GM12865 (cell line): ENCODE measurements around the gene MRPL50.

ENCODE experiments used
- DNase-seq: peaks from one replicate; pipeline ENCODE4 v3.0.0; 2010; ENCODE audit warnings: low read depth
- H3K4me3 ChIP-seq: 2 replicates; pipeline ENCODE4 v1.5.1; 2011; ENCODE audit warnings: mild to moderate bottlenecking, low read depth, low read length, control low read depth
- TF ChIP-seq, protein P1 (sequence below): IDR thresholded peaks from 2 replicates; pipeline ENCODE4 v1.5.1; 2011; ENCODE audit warnings: low read length, control low read depth, low read depth, inconsistent platforms; ENCODE audit not compliant: insufficient read depth; ENCODE audit errors: missing control alignments

Gene MRPL50

DNA sequence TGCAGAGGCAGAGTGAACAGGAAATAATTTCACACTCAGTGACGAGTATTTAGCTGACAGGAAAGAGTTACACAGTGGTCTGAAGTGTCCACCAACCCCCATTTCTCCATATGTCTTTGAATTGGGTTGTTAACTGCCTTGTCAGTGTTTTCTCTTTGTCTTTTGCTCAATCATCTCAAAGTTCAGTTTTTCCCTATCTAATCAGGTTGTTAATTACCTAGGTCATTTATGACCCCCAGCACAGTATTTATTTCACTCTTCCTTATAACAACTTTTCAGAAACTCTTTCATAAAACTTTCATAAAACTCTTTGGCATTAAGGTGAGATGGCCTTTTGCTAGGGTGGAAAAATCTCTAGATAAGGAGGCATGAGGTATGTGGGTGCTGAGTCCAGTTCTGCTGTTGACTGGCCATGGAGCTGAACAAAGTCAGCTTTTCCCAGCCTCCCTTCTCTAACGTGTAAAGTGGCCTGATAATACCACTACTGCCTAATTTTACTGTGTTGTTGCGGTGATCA is 42.4 kb upstream of the MRPL50 start:
- H3K4me3 ChIP-seq: no peak overlapping the region
- DNase-seq: no peak
- TF ChIP-seq, protein P1, sequence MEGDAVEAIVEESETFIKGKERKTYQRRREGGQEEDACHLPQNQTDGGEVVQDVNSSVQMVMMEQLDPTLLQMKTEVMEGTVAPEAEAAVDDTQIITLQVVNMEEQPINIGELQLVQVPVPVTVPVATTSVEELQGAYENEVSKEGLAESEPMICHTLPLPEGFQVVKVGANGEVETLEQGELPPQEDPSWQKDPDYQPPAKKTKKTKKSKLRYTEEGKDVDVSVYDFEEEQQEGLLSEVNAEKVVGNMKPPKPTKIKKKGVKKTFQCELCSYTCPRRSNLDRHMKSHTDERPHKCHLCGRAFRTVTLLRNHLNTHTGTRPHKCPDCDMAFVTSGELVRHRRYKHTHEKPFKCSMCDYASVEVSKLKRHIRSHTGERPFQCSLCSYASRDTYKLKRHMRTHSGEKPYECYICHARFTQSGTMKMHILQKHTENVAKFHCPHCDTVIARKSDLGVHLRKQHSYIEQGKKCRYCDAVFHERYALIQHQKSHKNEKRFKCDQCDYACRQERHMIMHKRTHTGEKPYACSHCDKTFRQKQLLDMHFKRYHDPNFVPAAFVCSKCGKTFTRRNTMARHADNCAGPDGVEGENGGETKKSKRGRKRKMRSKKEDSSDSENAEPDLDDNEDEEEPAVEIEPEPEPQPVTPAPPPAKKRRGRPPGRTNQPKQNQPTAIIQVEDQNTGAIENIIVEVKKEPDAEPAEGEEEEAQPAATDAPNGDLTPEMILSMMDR: no peak

- no peak for DNase-seq
- TF ChIP-seq, protein P1: no peak
These were observed 40.1 kb upstream of the MRPL50 start for GRCh38 chr9:101438523-101438922.

GRCh38 chr9:101437806-101438232 is 39.4 kb upstream of the MRPL50 start:
- H3K4me3 ChIP-seq: no peak overlapping the region
- no peak for DNase-seq
- TF ChIP-seq, protein P1: no peak

More at GRCh38 chr9:101438523-101438922, 40.1 kb upstream of the MRPL50 start:
- H3K4me3 ChIP-seq: no peak overlapping the region

DNA sequence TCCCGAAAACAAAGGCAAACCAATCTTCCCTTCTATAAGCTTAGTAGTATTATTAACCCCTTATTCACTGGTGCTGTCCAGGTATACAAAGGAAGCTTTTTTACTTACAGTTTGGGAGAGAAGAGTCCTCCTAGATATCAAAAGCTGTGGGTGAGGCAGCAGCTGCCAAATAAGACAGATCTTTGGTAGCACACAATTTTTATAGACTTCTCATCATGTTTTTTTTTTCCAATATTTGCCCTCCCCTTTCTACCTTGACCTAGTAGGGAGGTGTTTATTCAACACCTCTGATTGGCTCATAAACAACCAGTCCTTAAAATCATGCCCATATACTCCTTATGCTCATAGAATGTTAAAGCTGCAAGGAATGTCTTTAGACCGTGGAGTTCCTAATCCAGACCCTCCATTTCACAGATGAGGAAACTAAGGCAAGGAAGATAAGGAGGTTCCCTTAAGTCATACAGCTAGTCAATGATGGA is 37.2 kb upstream of the MRPL50 start, which contains the start of gene ALDOB:
TSS of gene ALDOB (minus strand) at position 174 of the 479 bp plus-strand sequence. CDS start 4,887 bp downstream, outside the sequence.
- no peak for DNase-seq
- no peak within 1 kb of the TSS for H3K4me3 ChIP-seq
- TF ChIP-seq, protein P1: no peak

DNA sequence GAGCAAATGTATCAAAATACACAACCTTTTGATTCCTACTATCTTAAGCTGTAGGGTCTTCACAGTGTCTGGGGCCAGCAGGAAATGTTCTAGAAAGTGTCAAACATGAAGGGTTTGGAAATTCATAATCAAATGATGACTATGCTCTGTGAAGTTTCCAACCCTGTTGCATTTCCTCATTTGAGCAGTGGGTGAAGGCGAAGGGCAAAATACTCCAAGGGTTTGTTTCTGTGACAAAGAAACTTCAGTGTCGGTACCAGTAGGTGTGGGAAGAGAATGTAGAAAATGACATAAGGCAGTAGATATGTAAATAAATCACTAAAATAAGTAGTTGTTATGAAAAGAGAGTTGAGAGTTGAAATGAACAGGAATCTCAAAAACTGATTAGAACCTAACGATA is 36.6 kb upstream of the MRPL50 start:
- DNase-seq: no peak
- H3K4me3 ChIP-seq: no peak overlapping the region
- TF ChIP-seq, protein P1: no peak

- no peak overlapping the region for H3K4me3 ChIP-seq
- TF ChIP-seq, protein P1: no peak
- no peak for DNase-seq
These were observed 34.8 kb upstream of the MRPL50 start for GRCh38 chr9:101433229-101433628.

DNA sequence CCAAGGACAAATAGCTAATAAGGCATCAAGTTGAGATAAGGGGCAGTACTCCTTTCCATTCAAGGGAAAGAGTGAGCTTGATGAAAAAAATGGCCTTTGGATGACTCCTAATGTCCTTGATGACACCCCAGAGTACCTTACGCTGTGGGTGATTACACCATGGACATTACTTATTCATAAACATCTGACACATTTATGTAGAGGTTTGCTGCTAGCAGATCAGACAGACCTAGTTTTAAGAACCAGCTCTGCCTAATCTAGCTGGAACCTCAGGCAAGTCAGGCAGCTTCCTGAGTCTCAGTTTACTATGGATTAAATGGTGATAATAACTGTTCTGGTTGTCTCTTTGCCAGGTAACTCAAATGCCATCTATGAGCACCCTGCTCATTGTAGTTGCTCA is 34.3 kb upstream of the MRPL50 start:
- no peak overlapping the region for H3K4me3 ChIP-seq
- TF ChIP-seq, protein P1: no peak
- DNase-seq: no peak
